Hematopoietic multipotent progenitor cell treated with erythropoietin and hydrocortisone succinate and interleukin-3 and kit ligand, for 4 days (in vitro differentiated cells): Measurements from ENCODE around the gene WDR43.

ENCODE experiments used
- DNase-seq: peaks from one replicate; pipeline ENCODE4 v3.0.0-alpha.2; 2015

Gene WDR43

GRCh38 chr2:28894470-28895188, at the start of gene WDR43:
Gene WDR43 (plus strand): TSS chr2:28894667. CDS start chr2:28894699, 32 bp downstream.
- peak; percentile 100 for DNase-seq

- no peak for DNase-seq
These were observed 39.3 kb upstream of the WDR43 start for GRCh38 chr2:28855193-28855592.

GRCh38 chr2:28855977-28856376, 38.5 kb upstream of the WDR43 start:
- DNase-seq, result no peak

GRCh38 chr2:28868611-28869010, 25.9 kb upstream of the WDR43 start:
- DNase-seq, result no peak

- DNase-seq, result peak; percentile 35
These were observed 24.8 kb upstream of the WDR43 start for GRCh38 chr2:28869494-28870145.

- DNase-seq, result peak; percentile 98
These were observed 24.1 kb upstream of the WDR43 start, which contains the start of gene TRMT61B for GRCh38 chr2:28870146-28870891. Gene TRMT61B (minus strand): TSS chr2:28870309. CDS start chr2:28870277, 32 bp downstream.

- DNase-seq, result no peak
These were observed 22.8 kb upstream of the WDR43 start for GRCh38 chr2:28871620-28872019.

- no peak for DNase-seq
These were observed 14.3 kb upstream of the WDR43 start for GRCh38 chr2:28880193-28880592.

- DNase-seq, result no peak
These were observed 979 bp upstream of the WDR43 start for GRCh38 chr2:28893488-28893887.

GRCh38 chr2:28895189-28895893, 874 bp downstream of the WDR43 start:
- peak; percentile 72 for DNase-seq

GRCh38 chr2:28896906-28897305, 2.4 kb downstream of the WDR43 start:
- DNase-seq, result no peak

- DNase-seq, result peak; percentile 40
These were observed 3.6 kb downstream of the WDR43 start for GRCh38 chr2:28898048-28898447.

- no peak for DNase-seq
These were observed 6.7 kb downstream of the WDR43 start for GRCh38 chr2:28901202-28901601.

- DNase-seq, result no peak
These were observed 7.4 kb downstream of the WDR43 start for GRCh38 chr2:28901841-28902240.

GRCh38 chr2:28902584-28902983, 8.1 kb downstream of the WDR43 start:
- DNase-seq, result no peak

GRCh38 chr2:28904295-28904694, 9.8 kb downstream of the WDR43 start:
- DNase-seq, result no peak

- DNase-seq, result no peak
These were observed 10.5 kb downstream of the WDR43 start for GRCh38 chr2:28904802-28905457.

GRCh38 chr2:28905533-28905932, 11.1 kb downstream of the WDR43 start:
- DNase-seq, result no peak

GRCh38 chr2:28906376-28906775, 11.9 kb downstream of the WDR43 start:
- no peak for DNase-seq

GRCh38 chr2:28906821-28907220, 12.4 kb downstream of the WDR43 start:
- DNase-seq, result no peak

- no peak for DNase-seq
These were observed 13.7 kb downstream of the WDR43 start for GRCh38 chr2:28908172-28908571.

GRCh38 chr2:28909655-28910353, 15.3 kb downstream of the WDR43 start:
- no peak for DNase-seq
